GM19463 (cell line): ENCODE results near the gene SLX1A.
"Not testable (repeated sequence)": the region's sequence is repeated elsewhere in the genome, so short reads cannot be mapped to it uniquely, and the experiment has no call there.

Experiments used
- ATAC-seq: cut with Tn5 transposase; IDR thresholded peaks from one replicate; pipeline ENCODE4 v1.9.1; 2021; ENCODE audit warnings: mild to moderate bottlenecking, moderate library complexity; ENCODE audit not compliant: unreplicated experiment

The SLX1A gene

DNA sequence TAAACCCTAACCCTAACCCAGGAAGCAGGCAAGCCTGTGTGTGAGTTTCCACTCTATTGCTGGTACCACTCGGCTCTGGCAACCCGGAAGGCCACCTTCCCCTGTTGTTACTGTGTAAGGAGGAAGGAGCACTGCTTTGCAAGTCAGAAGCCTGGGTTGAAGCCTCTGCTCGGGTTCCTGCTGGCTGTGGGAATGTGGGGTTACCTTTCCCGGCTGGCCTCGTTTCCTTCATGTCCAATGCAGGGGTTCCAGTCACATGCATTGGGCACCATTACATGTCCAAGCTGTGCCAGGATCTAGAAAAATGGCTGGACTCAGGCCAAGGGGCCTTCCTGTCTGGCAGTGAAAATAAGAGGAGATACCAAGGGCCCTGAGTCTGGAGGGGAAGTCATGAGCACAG, 23.4 kb downstream of the SLX1A start:
- ATAC-seq: not testable (repeated sequence)
